Stomach (tissue), 9 donors: ENCODE results near the gene USP6. TPM values are rescaled to one million over a fixed set of nuclear protein-coding genes. Genes with fewer than 3 reads are reported as not detected.

ENCODE experiments used
- DNase-seq, 2 donors: peaks; one replicate each; pipeline versions ENCODE4 v3.0.0 to v3.0.0-alpha.2; 2013 to 2019
- H3K27ac ChIP-seq, 5 donors: fragments of 200-600 bp in 4 of 5; sonication (generic) in 4 of 5; one replicate each; pipeline ENCODE4 v1.5.1; 2013 to 2019; ENCODE audit warnings: mild to moderate bottlenecking in 1 of 5, moderate library complexity in 1 of 5
- H3K27me3 ChIP-seq, 3 donors: fragments of 200-600 bp; sonication (generic); one replicate each; pipeline ENCODE4 v1.5.1; 2017 to 2019; ENCODE audit warnings: mixed run types in 1 of 3
- H3K36me3 ChIP-seq, 4 donors: fragments of 200-600 bp; sonication (generic); 1 replicate in 3 of 4; 2 replicates in 1 of 4; pipeline ENCODE4 v1.5.1; 2016 to 2019
- H3K4me1 ChIP-seq, 4 donors: fragments of 200-600 bp; sonication (generic); one replicate each; pipeline ENCODE4 v1.5.1; 2016 to 2019
- H3K4me3 ChIP-seq, 4 donors: fragments of 200-600 bp; sonication (generic) in 3 of 4; one replicate each; pipeline ENCODE4 v1.5.1; 2016 to 2019; ENCODE audit warnings: mild to moderate bottlenecking in 1 of 4
- H3K9me3 ChIP-seq, 4 donors: fragments of 200-600 bp; sonication (generic); one replicate each; pipeline ENCODE4 v1.5.1; 2016 to 2019
- EP300 ChIP-seq: sonication (generic); formaldehyde crosslinking; IDR thresholded peaks from one replicate; pipeline ENCODE4 v1.6.1; 2017; ENCODE audit warnings: antibody characterized with exemption
- POLR2A ChIP-seq, 4 donors: fragments of 450-650 bp; IDR thresholded peaks; one replicate each; pipeline ENCODE4 v1.6.1; 2016; ENCODE audit warnings: antibody characterized with exemption in 4 of 4, control low read depth in 2 of 4, mild to moderate bottlenecking in 1 of 4, moderate library complexity in 1 of 4
- POLR2AphosphoS5 ChIP-seq, 3 donors: sonication (generic); formaldehyde crosslinking; IDR thresholded peaks; one replicate each; pipeline ENCODE4 v1.6.1; 2016; ENCODE audit warnings: antibody characterized with exemption in 3 of 3
- WGBS, 5 donors: extraction: QIAGEN DNeasy Blood & Tissue Kit in 3 of 5; methylation state at CpG; one replicate each; pipeline versions ENCODE4 v1.1.5 to v1.1.7; 2013 to 2018; 5-methylcytosine and 5-hydroxymethylcytosine counted together
- intact Hi-C: fragments of 100-400 bp; cut with DNase I; formaldehyde crosslinking; loops from one replicate; pipeline ENCODE4 v1.15.1; 2023; ENCODE audit warnings: low total_unique reads
- polyA plus RNA-seq, 3 donors: library from polyadenylated mRNA; stranded (reverse); fragments of 200-250 nt; gene quantifications; one replicate each; pipeline ENCODE4 v1.2.3, GENCODE V29; 2013
- total RNA-seq, 5 donors: library from RNA; depleted of rRNA; stranded (reverse); fragments of >200 nt; gene quantifications; one replicate each; pipeline versions ENCODE4 v1.1.0 to v1.2.3, GENCODE V29; 2014 to 2016
- TF ChIP-seq, protein P1 (sequence below), 7 experiments: fragments of 450-650 bp in 4 of 7; fragments of 200-600 bp in 3 of 7; sonication (generic) in 3 of 7; IDR thresholded peaks; one replicate each; pipeline ENCODE4 v1.5.1; 2016 to 2019; ENCODE audit warnings: antibody characterized with exemption in 7 of 7, control low read depth in 2 of 7, mild to moderate bottlenecking in 1 of 7
- donor health status: healthy with polysubstance abuse.
- donor health status: Bipolar disorder and iron deficiency.
- donor health status: healthy.

Gene USP6
- total and polyA plus RNA-seq, 8 donors = 0.05 to 0.45 (median 0.18) TPM; not detected in 5

GRCh38 chr17:5191541-5192417 lies 75.9 kb downstream of the USP6 start, which contains the start of gene ZNF594:
Gene ZNF594 (minus strand): TSS chr17:5191868. CDS start chr17:5184256, 7,612 bp downstream.
- peak; percentile 97 to 99 for DNase-seq
- Histone ChIP-seq H3K9me3 (peaks cover 3 to 37% (median 27%) of the 10 kb centered on the region in 4 donors), H3K36me3 (peaks cover 5 to 31% (median 22%) of the 10 kb centered on the region in 4 donors), H3K27ac (peak within 1 kb of the TSS; percentile 55 to 88 (median 83)), H3K27me3 (no peaks in the 10 kb centered on the region), H3K4me1 (peaks cover 6 to 24% (median 21%) of the 10 kb centered on the region in 4 donors), H3K4me3 (peak within 1 kb of the TSS; percentile 78 to 91 (median 89))
- WGBS, 5 donors = 1 to 4% (median 3%) methylated on average over 34 to 82 of the region's 82 CpGs
- intact Hi-C loops = loop anchor here (10.0 kb wide), 1 partner anchor 77 kb away; the partner anchor contains the start of genes USP6 and ZNF232
- no peak for TF ChIP-seq POLR2A (IDR thresholded peaks at IDR 0.05)
- peak; percentile 63 to 91 (median 75) for TF ChIP-seq POLR2AphosphoS5 (IDR thresholded peaks at IDR 0.05)
- no peak for TF ChIP-seq EP300
- TF ChIP-seq, protein P1, sequence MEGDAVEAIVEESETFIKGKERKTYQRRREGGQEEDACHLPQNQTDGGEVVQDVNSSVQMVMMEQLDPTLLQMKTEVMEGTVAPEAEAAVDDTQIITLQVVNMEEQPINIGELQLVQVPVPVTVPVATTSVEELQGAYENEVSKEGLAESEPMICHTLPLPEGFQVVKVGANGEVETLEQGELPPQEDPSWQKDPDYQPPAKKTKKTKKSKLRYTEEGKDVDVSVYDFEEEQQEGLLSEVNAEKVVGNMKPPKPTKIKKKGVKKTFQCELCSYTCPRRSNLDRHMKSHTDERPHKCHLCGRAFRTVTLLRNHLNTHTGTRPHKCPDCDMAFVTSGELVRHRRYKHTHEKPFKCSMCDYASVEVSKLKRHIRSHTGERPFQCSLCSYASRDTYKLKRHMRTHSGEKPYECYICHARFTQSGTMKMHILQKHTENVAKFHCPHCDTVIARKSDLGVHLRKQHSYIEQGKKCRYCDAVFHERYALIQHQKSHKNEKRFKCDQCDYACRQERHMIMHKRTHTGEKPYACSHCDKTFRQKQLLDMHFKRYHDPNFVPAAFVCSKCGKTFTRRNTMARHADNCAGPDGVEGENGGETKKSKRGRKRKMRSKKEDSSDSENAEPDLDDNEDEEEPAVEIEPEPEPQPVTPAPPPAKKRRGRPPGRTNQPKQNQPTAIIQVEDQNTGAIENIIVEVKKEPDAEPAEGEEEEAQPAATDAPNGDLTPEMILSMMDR (IDR thresholded peaks at IDR 0.05) = peak in 5 of 7 experiments; percentile 53 to 71 (median 59)

- Histone ChIP-seq H3K9me3 (peaks cover 0 to 12% (median 8%) of the 10 kb centered on the region in 4 donors), H3K36me3 (peaks cover 4 to 12% (median 6%) of the 10 kb centered on the region in 4 donors), H3K27ac (no peak overlapping the region), H3K4me1 (peaks cover 6 to 24% (median 21%) of the 10 kb centered on the region in 4 donors), H3K4me3 (no peak overlapping the region), H3K27me3 (no peaks in the 10 kb centered on the region)
- DNase-seq = no peak
- intact Hi-C loops = loop anchor here (10.0 kb wide), 1 partner anchor 80 kb away; the partner anchor contains the start of genes USP6 and ZNF232
- no peak for TF ChIP-seq POLR2AphosphoS5 (IDR thresholded peaks at IDR 0.05)
- TF ChIP-seq POLR2A (IDR thresholded peaks at IDR 0.05) = no peak
- TF ChIP-seq, protein P1 (IDR thresholded peaks at IDR 0.05) = no peak
- no peak for TF ChIP-seq EP300
- WGBS, 5 donors = 86 to 95% (median 89%) methylated on average over 2 of the region's 2 CpGs
Measured at GRCh38 chr17:5194346-5194745, 78.5 kb downstream of the USP6 start.

DNA sequence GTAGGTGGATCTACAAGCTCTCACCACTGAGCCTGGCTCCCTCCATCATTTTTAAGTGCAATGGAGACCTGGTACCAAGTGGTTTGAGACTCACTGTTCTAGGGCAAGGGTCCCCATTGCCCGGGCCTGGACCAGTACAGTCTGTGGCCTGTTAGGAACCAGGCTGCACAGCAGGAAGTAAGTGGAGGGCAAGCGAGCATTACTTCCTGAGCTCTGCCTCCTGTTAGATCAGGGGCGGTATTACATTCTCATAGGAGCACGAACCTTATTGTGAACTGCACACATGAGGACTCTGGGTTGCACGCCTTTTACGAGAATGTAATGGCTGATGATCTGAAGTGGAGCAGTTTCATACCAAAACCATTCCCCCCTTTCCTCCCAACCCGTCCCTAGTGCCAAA lies 82.6 kb downstream of the USP6 start:
- no peaks in the 10 kb centered on the region for H3K36me3 ChIP-seq
- DNase-seq = no peak
- no peaks in the 10 kb centered on the region for H3K4me1 ChIP-seq
- 89 to 94% (median 91%) methylated on average over 7 of the region's 7 CpGs for WGBS, 5 donors
- TF ChIP-seq POLR2A (IDR thresholded peaks at IDR 0.05) = no peak
- TF ChIP-seq EP300 = no peak
- no peak for TF ChIP-seq POLR2AphosphoS5 (IDR thresholded peaks at IDR 0.05)
- TF ChIP-seq, protein P1 (IDR thresholded peaks at IDR 0.05) = no peak
- no peaks in the 10 kb centered on the region for H3K27me3 ChIP-seq
- no peaks in the 10 kb centered on the region for H3K9me3 ChIP-seq
- no peak overlapping the region for H3K27ac ChIP-seq
- H3K4me3 ChIP-seq = no peak overlapping the region
- intact Hi-C loops = loop anchor here (10.0 kb wide), 1 partner anchor 84 kb away; the partner anchor contains the start of genes USP6 and ZNF232

- TF ChIP-seq, protein P1 (IDR thresholded peaks at IDR 0.05) = no peak
- no peak for TF ChIP-seq EP300
- no peak for TF ChIP-seq POLR2A (IDR thresholded peaks at IDR 0.05)
- no peak for TF ChIP-seq POLR2AphosphoS5 (IDR thresholded peaks at IDR 0.05)
- no peak for DNase-seq
- Histone ChIP-seq H3K4me1 (no peaks in the 10 kb centered on the region), H3K27ac (no peak overlapping the region), H3K9me3 (no peaks in the 10 kb centered on the region), H3K36me3 (no peaks in the 10 kb centered on the region), H3K27me3 (no peaks in the 10 kb centered on the region), H3K4me3 (no peak overlapping the region)
- intact Hi-C loops = no loop called here
- 49 to 73% (median 64%) methylated on average over 2 of the region's 2 CpGs for WGBS, 5 donors
Measured at GRCh38 chr17:5200360-5200759, 84.5 kb downstream of the USP6 start.
